Muscle layer of colon (tissue), 2 donors: ENCODE data around the gene MYO16.

Experiments used
- H3K27ac ChIP-seq: one replicate; pipeline ENCODE4 v1.7.0; 2013; ENCODE audit warnings: low read depth, mild to moderate bottlenecking, low read length, moderate library complexity
- H3K27me3 ChIP-seq, 2 donors: one replicate each; pipeline ENCODE4 v1.7.0; 2013; ENCODE audit warnings: low read length in 2 of 2, mild to moderate bottlenecking in 2 of 2; ENCODE audit not compliant: insufficient read depth in 2 of 2, control insufficient read depth in 1 of 2
- H3K36me3 ChIP-seq: one replicate; pipeline ENCODE4 v1.7.0; 2013; ENCODE audit warnings: mild to moderate bottlenecking, low read length; ENCODE audit not compliant: insufficient read depth
- H3K4me1 ChIP-seq: one replicate; pipeline ENCODE4 v1.7.0; 2013; ENCODE audit warnings: mild to moderate bottlenecking, low read length; ENCODE audit not compliant: insufficient read depth
- H3K4me3 ChIP-seq, 2 donors: one replicate each; pipeline ENCODE4 v1.7.0; 2013; ENCODE audit warnings: low read length in 2 of 2, low read depth in 1 of 2, mild to moderate bottlenecking in 1 of 2, moderate library complexity in 1 of 2
- H3K9ac ChIP-seq: one replicate; pipeline ENCODE4 v1.7.0; 2013; ENCODE audit warnings: low read length
- H3K9me3 ChIP-seq: one replicate; pipeline ENCODE4 v1.7.0; 2013; ENCODE audit warnings: mild to moderate bottlenecking, low read length
- donor health status: abdominal sarcoma.
- donor health status: Adenocarcinoma of cecum.

MYO16 gene

GRCh38 chr13:108993346-108993745 is 363.9 kb downstream of the MYO16 start:
- H3K9me3 ChIP-seq: no peaks in the 10 kb centered on the region
- H3K27ac ChIP-seq: no peak overlapping the region
- no peak overlapping the region for H3K4me3 ChIP-seq
- no peaks in the 10 kb centered on the region for H3K27me3 ChIP-seq
- no peaks in the 10 kb centered on the region for H3K36me3 ChIP-seq
- no peaks in the 10 kb centered on the region for H3K4me1 ChIP-seq
- no peak overlapping the region for H3K9ac ChIP-seq

- H3K27me3 ChIP-seq: no peaks in the 10 kb centered on the region
Observed at GRCh38 chr13:108996430-108996829, 367.0 kb downstream of the MYO16 start.

GRCh38 chr13:109000207-109000606 is 370.8 kb downstream of the MYO16 start:
- Histone ChIP-seq H3K36me3 (no peaks in the 10 kb centered on the region), H3K4me1 (no peaks in the 10 kb centered on the region), H3K4me3 (no peak overlapping the region), H3K9me3 (no peaks in the 10 kb centered on the region), H3K9ac (no peak overlapping the region), H3K27me3 (no peaks in the 10 kb centered on the region), H3K27ac (no peak overlapping the region)

More at GRCh38 chr13:108996430-108996829, 367.0 kb downstream of the MYO16 start:
- no peak overlapping the region for H3K27ac ChIP-seq
- H3K4me1 ChIP-seq: no peaks in the 10 kb centered on the region
- no peaks in the 10 kb centered on the region for H3K36me3 ChIP-seq
- no peaks in the 10 kb centered on the region for H3K9me3 ChIP-seq
- H3K9ac ChIP-seq: no peak overlapping the region
- H3K4me3 ChIP-seq: no peak overlapping the region

GRCh38 chr13:109002934-109003333 is 373.5 kb downstream of the MYO16 start:
- no peak overlapping the region for H3K9ac ChIP-seq
- H3K4me3 ChIP-seq: no peak overlapping the region
- H3K27me3 ChIP-seq: no peaks in the 10 kb centered on the region
- no peak overlapping the region for H3K27ac ChIP-seq
- no peaks in the 10 kb centered on the region for H3K9me3 ChIP-seq
- H3K36me3 ChIP-seq: no peaks in the 10 kb centered on the region
- H3K4me1 ChIP-seq: no peaks in the 10 kb centered on the region

GRCh38 chr13:109007946-109008345 is 378.5 kb downstream of the MYO16 start:
- no peaks in the 10 kb centered on the region for H3K9me3 ChIP-seq
- no peaks in the 10 kb centered on the region for H3K36me3 ChIP-seq
- H3K4me3 ChIP-seq: no peak overlapping the region
- no peaks in the 10 kb centered on the region for H3K27me3 ChIP-seq
- H3K4me1 ChIP-seq: no peaks in the 10 kb centered on the region
- no peak overlapping the region for H3K9ac ChIP-seq
- no peak overlapping the region for H3K27ac ChIP-seq

GRCh38 chr13:109009756-109010155 is 380.3 kb downstream of the MYO16 start:
- Histone ChIP-seq H3K36me3 (no peaks in the 10 kb centered on the region), H3K27me3 (no peaks in the 10 kb centered on the region), H3K9me3 (no peaks in the 10 kb centered on the region), H3K27ac (no peak overlapping the region), H3K4me1 (no peaks in the 10 kb centered on the region), H3K4me3 (no peak overlapping the region), H3K9ac (no peak overlapping the region)

GRCh38 chr13:109010912-109011311 is 381.5 kb downstream of the MYO16 start:
- no peaks in the 10 kb centered on the region for H3K4me1 ChIP-seq
- H3K27ac ChIP-seq: no peak overlapping the region
- no peak overlapping the region for H3K4me3 ChIP-seq
- no peak overlapping the region for H3K9ac ChIP-seq
- H3K9me3 ChIP-seq: no peaks in the 10 kb centered on the region
- H3K27me3 ChIP-seq: no peaks in the 10 kb centered on the region
- no peaks in the 10 kb centered on the region for H3K36me3 ChIP-seq

GRCh38 chr13:109012115-109012514 is 382.7 kb downstream of the MYO16 start:
- no peaks in the 10 kb centered on the region for H3K36me3 ChIP-seq

GRCh38 chr13:109021558-109021957 is 392.1 kb downstream of the MYO16 start:
- Histone ChIP-seq H3K36me3 (no peaks in the 10 kb centered on the region), H3K4me1 (no peaks in the 10 kb centered on the region), H3K9ac (no peak overlapping the region), H3K9me3 (no peaks in the 10 kb centered on the region), H3K27me3 (no peaks in the 10 kb centered on the region), H3K4me3 (no peak overlapping the region), H3K27ac (no peak overlapping the region)

More at GRCh38 chr13:109012115-109012514, 382.7 kb downstream of the MYO16 start:
- Histone ChIP-seq H3K4me1 (no peaks in the 10 kb centered on the region), H3K27ac (no peak overlapping the region), H3K4me3 (no peak overlapping the region), H3K27me3 (no peaks in the 10 kb centered on the region), H3K9me3 (no peaks in the 10 kb centered on the region), H3K9ac (no peak overlapping the region)

- H3K36me3 ChIP-seq: no peaks in the 10 kb centered on the region
- H3K9me3 ChIP-seq: no peaks in the 10 kb centered on the region
- no peak overlapping the region for H3K9ac ChIP-seq
- H3K4me1 ChIP-seq: no peaks in the 10 kb centered on the region
- H3K27me3 ChIP-seq: no peaks in the 10 kb centered on the region
- H3K27ac ChIP-seq: no peak overlapping the region
- H3K4me3 ChIP-seq: no peak overlapping the region
Observed at GRCh38 chr13:109024611-109025010, 395.2 kb downstream of the MYO16 start.

GRCh38 chr13:109026266-109026665 is 396.9 kb downstream of the MYO16 start:
- Histone ChIP-seq H3K9me3 (no peaks in the 10 kb centered on the region), H3K27me3 (no peaks in the 10 kb centered on the region), H3K9ac (no peak overlapping the region), H3K4me3 (no peak overlapping the region), H3K4me1 (no peaks in the 10 kb centered on the region), H3K27ac (no peak overlapping the region), H3K36me3 (no peaks in the 10 kb centered on the region)

GRCh38 chr13:109028624-109029023 is 399.2 kb downstream of the MYO16 start:
- no peak overlapping the region for H3K9ac ChIP-seq
- no peaks in the 10 kb centered on the region for H3K27me3 ChIP-seq
- H3K9me3 ChIP-seq: no peaks in the 10 kb centered on the region
- H3K36me3 ChIP-seq: no peaks in the 10 kb centered on the region
- no peak overlapping the region for H3K4me3 ChIP-seq
- H3K27ac ChIP-seq: no peak overlapping the region
- no peaks in the 10 kb centered on the region for H3K4me1 ChIP-seq
